ENCODE data around the gene YPEL4.

Gene YPEL4

DNA sequence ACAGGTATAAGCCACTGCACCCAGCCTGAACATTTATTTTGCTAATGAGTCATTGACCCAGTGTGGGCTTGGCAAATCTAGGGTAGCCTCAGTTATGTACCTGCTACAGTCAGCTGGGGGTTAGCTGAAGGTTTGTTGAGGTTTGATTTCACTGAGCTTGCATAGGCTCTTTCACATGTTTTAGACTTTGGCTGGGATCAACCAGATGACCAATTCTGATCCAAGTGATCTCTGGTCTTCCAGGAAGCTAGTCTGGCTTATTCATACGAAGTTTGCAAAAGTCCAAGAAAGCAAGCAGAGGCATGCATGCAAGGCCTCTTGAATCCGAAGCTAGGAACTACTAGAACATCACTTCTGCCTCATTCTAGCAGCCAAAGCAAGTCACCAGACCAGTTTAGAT lies 31.3 kb downstream of the YPEL4 start:
- no peak overlapping the region for H3K18ac ChIP-seq (ENCODE audit: low read depth in 1 of 2, low read length in 2 of 2)
- no peak overlapping the region for H3K4me2 ChIP-seq (ENCODE audit: low read length, poor library complexity, severe bottlenecking)
- H3K4me3 ChIP-seq (ENCODE audit: insufficient read depth in 1 of 2, low read depth in 1 of 2, low read length in 2 of 2) = no peak overlapping the region
- no peak overlapping the region for H3K14ac ChIP-seq (ENCODE audit: low read length in 2 of 2)
- no peak overlapping the region for H3K4ac ChIP-seq (ENCODE audit: low read depth in 1 of 2, low read length in 2 of 2)
- WGBS = 73% methylated on average over 2 of the region's 2 CpGs
- H3K9ac ChIP-seq (ENCODE audit: low read length) = no peak overlapping the region
- no peak overlapping the region for H4K8ac ChIP-seq (ENCODE audit: low read length)
- H3K9me3 ChIP-seq (ENCODE audit: control insufficient read depth, low read length) = peaks cover 5% of the 10 kb centered on the region
- no peak overlapping the region for H2BK120ac ChIP-seq (ENCODE audit: low read depth, low read length)
- H2AFZ ChIP-seq (ENCODE audit: low read depth, low read length) = no peak overlapping the region
- H3K27ac ChIP-seq (ENCODE audit: low read length, poor library complexity, severe bottlenecking) = no peak overlapping the region
- no peak overlapping the region for H2AK5ac ChIP-seq (ENCODE audit: low read length, severe bottlenecking)
- no peak overlapping the region for H2BK15ac ChIP-seq (ENCODE audit: low read depth, poor library complexity, severe bottlenecking)
- H2BK12ac ChIP-seq (ENCODE audit: low read length in 2 of 2) = no peak overlapping the region
- DNase-seq = no peak
- no peak overlapping the region for H4K91ac ChIP-seq (ENCODE audit: low read length)
- H3K23ac ChIP-seq (ENCODE audit: low read length in 2 of 2) = no peak overlapping the region
- no peak overlapping the region for H2BK5ac ChIP-seq (ENCODE audit: low read depth, low read length, poor library complexity, severe bottlenecking)
- no peaks in the 10 kb centered on the region for H3K27me3 ChIP-seq (ENCODE audit: control insufficient read depth in 1 of 2, insufficient read depth in 1 of 2, low read length in 2 of 2)
- peaks cover 3 to 36% of the 10 kb centered on the region in 2 experiments for H3K36me3 ChIP-seq (ENCODE audit: control insufficient read depth in 1 of 2, insufficient read depth in 2 of 2, low read depth in 1 of 2, low read length in 2 of 2)
- H3K4me1 ChIP-seq (ENCODE audit: control insufficient read depth, insufficient read depth, low read depth, low read length) = no peaks in the 10 kb centered on the region
- no peaks in the 10 kb centered on the region for H3K79me1 ChIP-seq (replicated peaks; ENCODE audit: low read length, poor library complexity, severe bottlenecking)

DNA sequence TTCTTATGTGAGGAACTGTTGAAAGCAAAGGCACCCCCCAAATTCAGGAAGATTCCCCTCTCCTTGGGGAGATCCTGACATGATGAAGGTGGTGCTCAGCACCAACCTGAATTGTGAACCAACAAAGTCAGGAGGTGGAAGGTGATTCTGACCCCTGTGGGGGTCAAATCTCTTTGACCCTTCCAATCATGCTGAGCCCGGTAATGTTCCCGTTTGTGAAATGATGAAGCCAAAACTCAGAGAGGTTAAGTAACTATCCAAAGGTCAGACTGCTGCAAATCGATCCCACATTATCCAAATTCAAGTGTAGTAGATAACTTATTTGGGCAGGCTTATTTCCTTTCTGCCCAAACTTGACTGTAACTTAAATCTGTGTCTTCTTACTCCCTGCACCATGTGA lies 33.1 kb downstream of the YPEL4 start:
- H3K27ac ChIP-seq (ENCODE audit: low read length, poor library complexity, severe bottlenecking) = no peak overlapping the region
- H3K4me1 ChIP-seq (ENCODE audit: control insufficient read depth, insufficient read depth, low read depth, low read length) = no peaks in the 10 kb centered on the region
- 85% methylated on average over 3 of the region's 3 CpGs for WGBS
- no peak overlapping the region for H2BK12ac ChIP-seq (ENCODE audit: low read length in 2 of 2)
- H4K91ac ChIP-seq (ENCODE audit: low read length) = no peak overlapping the region
- no peak overlapping the region for H2AFZ ChIP-seq (ENCODE audit: low read depth, low read length)
- peaks cover 5% of the 10 kb centered on the region for H3K9me3 ChIP-seq (ENCODE audit: control insufficient read depth, low read length)
- H3K23ac ChIP-seq (ENCODE audit: low read length in 2 of 2) = no peak overlapping the region
- H3K79me1 ChIP-seq (replicated peaks; ENCODE audit: low read length, poor library complexity, severe bottlenecking) = no peaks in the 10 kb centered on the region
- H3K27me3 ChIP-seq (ENCODE audit: control insufficient read depth in 1 of 2, insufficient read depth in 1 of 2, low read length in 2 of 2) = no peaks in the 10 kb centered on the region
- H2BK120ac ChIP-seq (ENCODE audit: low read depth, low read length) = no peak overlapping the region
- H3K4ac ChIP-seq (ENCODE audit: low read depth in 1 of 2, low read length in 2 of 2) = no peak overlapping the region
- peaks cover 3 to 54% of the 10 kb centered on the region in 2 experiments for H3K36me3 ChIP-seq (ENCODE audit: control insufficient read depth in 1 of 2, insufficient read depth in 2 of 2, low read depth in 1 of 2, low read length in 2 of 2)
- H3K4me2 ChIP-seq (ENCODE audit: low read length, poor library complexity, severe bottlenecking) = no peak overlapping the region
- H3K4me3 ChIP-seq (ENCODE audit: insufficient read depth in 1 of 2, low read depth in 1 of 2, low read length in 2 of 2) = no peak overlapping the region
- DNase-seq = no peak
- H3K18ac ChIP-seq (ENCODE audit: low read depth in 1 of 2, low read length in 2 of 2) = no peak overlapping the region
- no peak overlapping the region for H2BK5ac ChIP-seq (ENCODE audit: low read depth, low read length, poor library complexity, severe bottlenecking)
- H3K14ac ChIP-seq (ENCODE audit: low read length in 2 of 2) = no peak overlapping the region
- no peak overlapping the region for H4K8ac ChIP-seq (ENCODE audit: low read length)
- no peak overlapping the region for H2BK15ac ChIP-seq (ENCODE audit: low read depth, poor library complexity, severe bottlenecking)
- H2AK5ac ChIP-seq (ENCODE audit: low read length, severe bottlenecking) = no peak overlapping the region
- H3K9ac ChIP-seq (ENCODE audit: low read length) = no peak overlapping the region

DNA sequence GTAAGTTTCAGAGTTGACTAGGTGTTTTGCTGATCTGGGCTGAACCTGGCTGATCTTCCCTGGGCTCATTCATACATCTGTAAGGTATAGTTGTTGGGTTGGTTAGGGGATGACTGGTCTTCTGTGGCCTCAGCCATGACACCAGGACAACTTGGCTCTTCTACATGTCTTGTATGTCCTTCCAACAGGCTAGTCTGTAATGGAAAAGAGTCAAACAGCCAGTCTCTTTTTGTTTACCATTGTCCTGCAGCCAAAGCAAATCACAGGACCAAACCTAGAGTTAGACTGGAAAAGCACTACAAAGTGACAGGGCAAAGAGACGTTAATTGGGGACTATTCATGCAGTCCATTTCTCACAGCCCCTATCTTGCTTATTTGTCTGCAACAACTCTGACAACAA lies 34.4 kb downstream of the YPEL4 start:
- Histone ChIP-seq H3K9ac (ENCODE audit: low read length) (no peak overlapping the region), H2AK5ac (ENCODE audit: low read length, severe bottlenecking) (no peak overlapping the region), H3K4me2 (ENCODE audit: low read length, poor library complexity, severe bottlenecking) (no peak overlapping the region), H3K23ac (ENCODE audit: low read length in 2 of 2) (no peak overlapping the region), H3K14ac (ENCODE audit: low read length in 2 of 2) (no peak overlapping the region), H2AFZ (ENCODE audit: low read depth, low read length) (no peak overlapping the region), H4K91ac (ENCODE audit: low read length) (no peak overlapping the region), H2BK5ac (ENCODE audit: low read depth, low read length, poor library complexity, severe bottlenecking) (no peak overlapping the region), H3K18ac (ENCODE audit: low read depth in 1 of 2, low read length in 2 of 2) (no peak overlapping the region), H3K9me3 (ENCODE audit: control insufficient read depth, low read length) (peaks cover 5% of the 10 kb centered on the region), H4K8ac (ENCODE audit: low read length) (no peak overlapping the region), H3K27me3 (ENCODE audit: control insufficient read depth in 1 of 2, insufficient read depth in 1 of 2, low read length in 2 of 2) (no peaks in the 10 kb centered on the region), H2BK12ac (ENCODE audit: low read length in 2 of 2) (no peak overlapping the region), H3K4me3 (ENCODE audit: insufficient read depth in 1 of 2, low read depth in 1 of 2, low read length in 2 of 2) (no peak overlapping the region), H2BK120ac (ENCODE audit: low read depth, low read length) (no peak overlapping the region), H3K36me3 (ENCODE audit: control insufficient read depth in 1 of 2, insufficient read depth in 2 of 2, low read depth in 1 of 2, low read length in 2 of 2) (peaks cover 6 to 66% of the 10 kb centered on the region in 2 experiments), H3K4ac (ENCODE audit: low read depth in 1 of 2, low read length in 2 of 2) (no peak overlapping the region), H2BK15ac (ENCODE audit: low read depth, poor library complexity, severe bottlenecking) (no peak overlapping the region), H3K79me1 (replicated peaks; ENCODE audit: low read length, poor library complexity, severe bottlenecking) (no peaks in the 10 kb centered on the region), H3K27ac (ENCODE audit: low read length, poor library complexity, severe bottlenecking) (no peak overlapping the region), H3K4me1 (ENCODE audit: control insufficient read depth, insufficient read depth, low read depth, low read length) (no peaks in the 10 kb centered on the region)
- no peak for DNase-seq
- 77% methylated on average over 1 of the region's 1 CpG for WGBS

DNA sequence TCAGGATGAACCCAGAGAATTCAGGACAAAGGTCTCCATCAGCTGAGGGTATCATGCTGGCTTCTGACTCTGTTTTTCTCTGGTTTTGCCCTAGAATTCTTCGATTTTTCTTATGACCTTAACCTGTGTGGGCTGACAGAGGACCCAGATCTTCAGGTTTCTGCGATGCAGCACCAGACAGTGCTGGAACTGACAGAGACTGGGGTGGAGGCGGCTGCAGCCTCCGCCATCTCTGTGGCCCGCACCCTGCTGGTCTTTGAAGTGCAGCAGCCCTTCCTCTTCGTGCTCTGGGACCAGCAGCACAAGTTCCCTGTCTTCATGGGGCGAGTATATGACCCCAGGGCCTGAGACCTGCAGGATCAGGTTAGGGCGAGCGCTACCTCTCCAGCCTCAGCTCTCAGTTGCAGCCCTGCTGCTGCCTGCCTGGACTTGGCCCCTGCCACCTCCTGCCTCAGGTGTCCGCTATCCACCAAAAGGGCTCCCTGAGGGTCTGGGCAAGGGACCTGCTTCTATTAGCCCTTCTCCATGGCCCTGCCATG lies 35.4 kb downstream of the YPEL4 start:
- no peak overlapping the region for H4K91ac ChIP-seq (ENCODE audit: low read length)
- H3K14ac ChIP-seq (ENCODE audit: low read length in 2 of 2) = no peak overlapping the region
- H3K9ac ChIP-seq (ENCODE audit: low read length) = no peak overlapping the region
- no peak overlapping the region for H2AFZ ChIP-seq (ENCODE audit: low read depth, low read length)
- no peaks in the 10 kb centered on the region for H3K27me3 ChIP-seq (ENCODE audit: control insufficient read depth in 1 of 2, insufficient read depth in 1 of 2, low read length in 2 of 2)
- no peak overlapping the region for H3K4me2 ChIP-seq (ENCODE audit: low read length, poor library complexity, severe bottlenecking)
- H3K79me1 ChIP-seq (replicated peaks; ENCODE audit: low read length, poor library complexity, severe bottlenecking) = no peaks in the 10 kb centered on the region
- H3K27ac ChIP-seq (ENCODE audit: low read length, poor library complexity, severe bottlenecking) = no peak overlapping the region
- no peak overlapping the region for H2BK12ac ChIP-seq (ENCODE audit: low read length in 2 of 2)
- H4K8ac ChIP-seq (ENCODE audit: low read length) = no peak overlapping the region
- H2BK120ac ChIP-seq (ENCODE audit: low read depth, low read length) = no peak overlapping the region
- no peak overlapping the region for H3K23ac ChIP-seq (ENCODE audit: low read length in 2 of 2)
- H3K9me3 ChIP-seq (ENCODE audit: control insufficient read depth, low read length) = peaks cover 3% of the 10 kb centered on the region
- no peak for DNase-seq
- H2AK5ac ChIP-seq (ENCODE audit: low read length, severe bottlenecking) = no peak overlapping the region
- H3K4me1 ChIP-seq (ENCODE audit: control insufficient read depth, insufficient read depth, low read depth, low read length) = no peaks in the 10 kb centered on the region
- H3K18ac ChIP-seq (ENCODE audit: low read depth in 1 of 2, low read length in 2 of 2) = no peak overlapping the region
- H3K36me3 ChIP-seq (ENCODE audit: control insufficient read depth in 1 of 2, insufficient read depth in 2 of 2, low read depth in 1 of 2, low read length in 2 of 2) = peaks cover 6 to 73% of the 10 kb centered on the region in 2 experiments
- 76% methylated on average over 10 of the region's 10 CpGs for WGBS
- H2BK5ac ChIP-seq (ENCODE audit: low read depth, low read length, poor library complexity, severe bottlenecking) = no peak overlapping the region
- no peak overlapping the region for H2BK15ac ChIP-seq (ENCODE audit: low read depth, poor library complexity, severe bottlenecking)
- H3K4me3 ChIP-seq (ENCODE audit: insufficient read depth in 1 of 2, low read depth in 1 of 2, low read length in 2 of 2) = no peak overlapping the region
- no peak overlapping the region for H3K4ac ChIP-seq (ENCODE audit: low read depth in 1 of 2, low read length in 2 of 2)

Measured in mesenchymal stem cell (in vitro differentiated cells and primary cell).